GM12878 (cell line): ENCODE measurements around the gene SECTM1. TPM values are rescaled to one million over a fixed set of nuclear protein-coding genes. Genes with fewer than 3 reads are reported as not detected.

Experiments used
- ATAC-seq: fragments of 200-7000 bp; cut with Tn5 transposase; 3 replicates; pipeline ENCODE4 v1.9.1; 2020; ENCODE audit warnings: mild to moderate bottlenecking, moderate library complexity
- BruUV-seq: library from RNA; stranded (reverse); fragments of 400-500 nt; replicated peaks from 2 replicates; lab custom pipeline; 2021; lab: Mats Ljungman, UMichigan
- CTCF ChIA-PET: fragments of 300-600 bp; sonication (Branson Sonifier 250); formaldehyde crosslinking; extraction: SDS; loops from one replicate; lab custom pipeline; 2021; ENCODE audit warnings: inconsistent platforms; lab: Yijun Ruan, JAX
- POLR2A ChIA-PET: fragments of 350-600 bp; formaldehyde crosslinking; extraction: SDS; loops from one replicate; lab custom pipeline; 2021; ENCODE audit warnings: inconsistent platforms; lab: Charles Lee
- RAD21 ChIA-PET: fragments of 300-600 bp; sonication (Branson Sonifier 250); formaldehyde crosslinking; loops from one replicate; lab custom pipeline; 2023; ENCODE audit warnings: antibody characterized with exemption; ENCODE audit not compliant: unreplicated experiment; lab: Charles Lee
- SMC1A ChIA-PET: fragments of 300-600 bp; sonication (Branson Sonifier 250); formaldehyde crosslinking; loops from one replicate; lab custom pipeline; 2023; ENCODE audit not compliant: unreplicated experiment, uncharacterized antibody; lab: Charles Lee
- DNase-seq: peaks from one replicate; pipeline ENCODE4 v3.0.0-alpha.2; 2011; ENCODE audit warnings: low read depth, low spot score
- FAIRE-seq: peaks from 3 replicates; lab custom pipeline; 2011; peaks lifted over from hg19 to GRCh38; lab: Jason Lieb, UNC
- H2AFZ ChIP-seq: 2 replicates; pipeline ENCODE4 v1.6.0; 2011; ENCODE audit warnings: low read depth, low read length, control low read depth; ENCODE audit not compliant: control insufficient read depth
- H3K27ac ChIP-seq: 2 replicates; pipeline ENCODE4 v1.5.1; 2011; ENCODE audit warnings: control low read depth; ENCODE audit not compliant: control insufficient read depth, insufficient read depth
- H3K27me3 ChIP-seq, 2 experiments: replicated peaks in 1 of 2; 2 replicates each; pipeline versions ENCODE4 v1.6.0 to v1.6.1; 2011; ENCODE audit warnings: low read length in 1 of 2; ENCODE audit not compliant: control insufficient read depth in 2 of 2, insufficient read depth in 2 of 2
- H3K36me3 ChIP-seq, 2 experiments: 2 replicates each; pipeline ENCODE4 v1.5.1; 2011; ENCODE audit warnings: low read length in 1 of 2; ENCODE audit not compliant: control insufficient read depth in 2 of 2, insufficient read depth in 2 of 2
- H3K4me1 ChIP-seq: 2 replicates; pipeline ENCODE4 v1.6.1; 2011; ENCODE audit warnings: mild to moderate bottlenecking, low read length, moderate library complexity, mixed read lengths; ENCODE audit not compliant: control insufficient read depth, insufficient read depth
- H3K4me2 ChIP-seq: 2 replicates; pipeline ENCODE4 v1.6.0; 2011; ENCODE audit warnings: control low read depth; ENCODE audit not compliant: control insufficient read depth, insufficient read depth
- H3K4me3 ChIP-seq: fragments of 200-600 bp; sonication (generic); 2 replicates; pipeline ENCODE4 v1.5.1; 2016
- H3K79me2 ChIP-seq: 2 replicates; pipeline ENCODE4 v1.6.0; 2011; ENCODE audit warnings: low read length; ENCODE audit not compliant: control insufficient read depth, insufficient read depth
- H3K9ac ChIP-seq: 2 replicates; pipeline ENCODE4 v1.8.0; 2011; ENCODE audit warnings: low read length, control low read depth, mixed read lengths; ENCODE audit not compliant: control insufficient read depth, insufficient read depth
- H3K9me3 ChIP-seq: replicated peaks from 3 replicates; pipeline ENCODE4 v1.5.1; 2011; ENCODE audit warnings: mild to moderate bottlenecking, low read length; ENCODE audit not compliant: control insufficient read depth, insufficient read depth
- H4K20me1 ChIP-seq: 2 replicates; pipeline ENCODE4 v1.6.0; 2011; ENCODE audit not compliant: control insufficient read depth, insufficient read depth
- CREM ChIP-seq: IDR thresholded peaks from 2 replicates; pipeline ENCODE4 v1.6.1; 2014; ENCODE audit warnings: antibody characterized with exemption, low read depth
- CUX1 ChIP-seq: IDR thresholded peaks from 2 replicates; pipeline ENCODE4 v1.6.1; 2012; ENCODE audit warnings: improper control_type of control experiment, low read depth, low read length; ENCODE audit not compliant: insufficient replicate concordance
- EP300 ChIP-seq, 2 experiments: fragments of 150-350 bp in 1 of 2; IDR thresholded peaks; 2 replicates each; pipeline ENCODE4 v1.6.1; 2011 to 2012; ENCODE audit warnings: low read depth in 2 of 2, low read length in 2 of 2, borderline replicate concordance in 1 of 2, improper control_type of control experiment in 1 of 2, inconsistent platforms in 1 of 2; ENCODE audit not compliant: control insufficient read depth in 1 of 2
- HDGF ChIP-seq: fragments of 450-650 bp; IDR thresholded peaks from 2 replicates; pipeline ENCODE4 v1.6.1; 2016; ENCODE audit warnings: antibody characterized with exemption
- KDM1A ChIP-seq: fragments of 200-600 bp; sonication (generic); IDR thresholded peaks from 2 replicates; pipeline ENCODE4 v1.6.1; 2016; ENCODE audit warnings: borderline replicate concordance
- NR2F1 ChIP-seq: fragments of 450-650 bp; conservative IDR thresholded peaks from 2 replicates; pipeline ENCODE4 v1.6.1; 2017; ENCODE audit warnings: mild to moderate bottlenecking
- PAX5 ChIP-seq: IDR thresholded peaks from 2 replicates; pipeline ENCODE4 v1.6.1; 2011; ENCODE audit warnings: low read depth, low read length, borderline replicate concordance
- PBX3 ChIP-seq: IDR thresholded peaks from 2 replicates; pipeline ENCODE4 v1.6.1; 2011; ENCODE audit warnings: mild to moderate bottlenecking, low read depth, low read length, moderate library complexity; ENCODE audit not compliant: insufficient replicate concordance
- POLR2A ChIP-seq: IDR thresholded peaks from 2 replicates; pipeline ENCODE4 v1.6.1; 2011; ENCODE audit warnings: low read depth, mild to moderate bottlenecking, low read length
- POU2F2 ChIP-seq: IDR thresholded peaks from 3 replicates; pipeline ENCODE4 v1.6.1; 2011; ENCODE audit warnings: low read depth, mild to moderate bottlenecking, low read length, borderline replicate concordance
- RUNX3 ChIP-seq: IDR thresholded peaks from 2 replicates; pipeline ENCODE4 v1.6.1; 2012; ENCODE audit warnings: low read length, inconsistent platforms
- SIX5 ChIP-seq: IDR thresholded peaks from 2 replicates; pipeline ENCODE4 v1.6.1; 2011; ENCODE audit warnings: mild to moderate bottlenecking, low read depth, low read length, moderate library complexity; ENCODE audit not compliant: severe bottlenecking
- SMAD1 ChIP-seq: fragments of 450-650 bp; IDR thresholded peaks from 2 replicates; pipeline ENCODE4 v1.6.1; 2018; ENCODE audit warnings: mild to moderate bottlenecking, low read depth; ENCODE audit not compliant: partially characterized antibody
- TCF7 ChIP-seq: IDR thresholded peaks from 2 replicates; pipeline ENCODE4 v1.6.1; 2014; ENCODE audit warnings: antibody characterized with exemption, borderline replicate concordance
- YY1 ChIP-seq: IDR thresholded peaks from 2 replicates; pipeline ENCODE4 v1.6.1; 2011; ENCODE audit warnings: low read depth, mild to moderate bottlenecking, low read length
- WGBS: methylation state at CpG from one replicate; pipeline ENCODE4 v1.1.6; 2016; ENCODE audit warnings: low lambda C conversion rate; ENCODE audit not compliant: insufficient replicate concordance, insufficient coverage; ENCODE audit errors: missing lambda C conversion rate; 5-methylcytosine and 5-hydroxymethylcytosine counted together
- in situ Hi-C: fragments of 300-500 bp; cut with MboI; formaldehyde crosslinking; loops from 9 replicates; pipeline ENCODE4 v1.14.3; 2018; ENCODE audit warnings: mixed read lengths
- intact Hi-C: fragments of 100-400 bp; cut with micrococcal nuclease; formaldehyde crosslinking; loops from one replicate; pipeline ENCODE4 v1.14.2; 2022; ENCODE audit not compliant: unreplicated experiment
- polyA plus RNA-seq, 11 experiments: library from polyadenylated mRNA; depleted of rRNA in 4 of 11; unstranded in 6 of 11; stranded (reverse) in 5 of 11; fragments of >200 nt; fragmentation: Nextera tagmentation in 4 of 11; fragmentation: Illumina TruSeq in 1 of 11; extraction: Ambion mirVana in 4 of 11; extraction: Trizol in 1 of 11; gene quantifications; 1 replicate in 1 of 11; 2 replicates in 10 of 11; pipeline versions ENCODE4 v1.2.1 to v1.2.3, GENCODE V29; 2011 to 2016; ENCODE audit warnings: inconsistent platforms in 2 of 11, missing spikeins in 2 of 11, low read depth in 1 of 11
- total RNA-seq, 4 experiments: library from RNA; depleted of rRNA in 3 of 4; stranded (reverse); fragments of >200 nt in 3 of 4; fragmentation: Illumina TruSeq in 1 of 4; extraction: Trizol in 1 of 4; gene quantifications; 2 replicates each; pipeline versions ENCODE4 v1.2.1 to v1.2.3, GENCODE V29; 2013 to 2021
- TF ChIP-seq, protein P1 (sequence below): IDR thresholded peaks from 2 replicates; pipeline ENCODE4 v1.6.1; 2011; ENCODE audit warnings: low read depth, low read length, improper control_type of control experiment, borderline replicate concordance

The SECTM1 gene
- total and polyA plus RNA-seq, 10 of the 15 experiments (the other 5 are each of a cell fraction or from before 2014, with no cell fraction given), result 0.10 to 0.13 (median 0.12) TPM; not detected in 7

- TF ChIP-seq PBX3 (no peak), EP300 (IDR thresholded peaks at IDR 0.05; ENCODE audit: borderline replicate concordance in 1 of 2, control insufficient read depth in 1 of 2, low read depth in 2 of 2, low read length in 2 of 2) (no peak), PAX5 (no peak), KDM1A (no peak)
Measured at GRCh38 chr17:82280537-82280936, 53.0 kb downstream of the SECTM1 start (continued).

GRCh38 chr17:82278786-82279391 lies 54.7 kb downstream of the SECTM1 start:
- H3K4me3 ChIP-seq, result no peak overlapping the region
- ATAC-seq (no peak), DNase-seq (no peak), FAIRE-seq (no peak)
- CTCF ChIA-PET, result interaction anchor here (0.6 to 1.0 kb wide), 2 partner anchors 8 to 138 kb away, joined by 3 to 4 read pairs; no protein-coding TSS in a partner anchor
- H2AFZ ChIP-seq, result no peak overlapping the region
- intact Hi-C loops, result no loop called here
- H4K20me1 ChIP-seq, result no peaks in the 10 kb centered on the region
- no peak for TF ChIP-seq SIX5
- TF ChIP-seq NR2F1, result no peak
- no peak for TF ChIP-seq CUX1
- TF ChIP-seq, protein P1, sequence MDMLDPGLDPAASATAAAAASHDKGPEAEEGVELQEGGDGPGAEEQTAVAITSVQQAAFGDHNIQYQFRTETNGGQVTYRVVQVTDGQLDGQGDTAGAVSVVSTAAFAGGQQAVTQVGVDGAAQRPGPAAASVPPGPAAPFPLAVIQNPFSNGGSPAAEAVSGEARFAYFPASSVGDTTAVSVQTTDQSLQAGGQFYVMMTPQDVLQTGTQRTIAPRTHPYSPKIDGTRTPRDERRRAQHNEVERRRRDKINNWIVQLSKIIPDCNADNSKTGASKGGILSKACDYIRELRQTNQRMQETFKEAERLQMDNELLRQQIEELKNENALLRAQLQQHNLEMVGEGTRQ, result no peak
- no peak for TF ChIP-seq CREM
- TF ChIP-seq HDGF, result no peak
- TF ChIP-seq SMAD1, result no peak
- TF ChIP-seq POLR2A, result no peak
- TF ChIP-seq RUNX3, result no peak
- TF ChIP-seq TCF7, result no peak
- no peak for TF ChIP-seq YY1
- TF ChIP-seq POU2F2, result no peak
- TF ChIP-seq, all 136 proteins: peak for 0
- POLR2A ChIA-PET, result no interaction called here
- no peaks in the 10 kb centered on the region for H3K27me3 ChIP-seq
- in situ Hi-C loops, result no loop called here
- H3K27ac ChIP-seq, result no peak overlapping the region
- no peaks in the 10 kb centered on the region for H3K36me3 ChIP-seq
- no TSS peak for BruUV-seq
- WGBS, result 57% methylated on average over 16 of the region's 16 CpGs
- no peak overlapping the region for H3K9ac ChIP-seq
- H3K9me3 ChIP-seq, result no peaks in the 10 kb centered on the region
- H3K4me1 ChIP-seq, result no peaks in the 10 kb centered on the region; the same call in 1 of the 2 replicates
- RAD21 ChIA-PET, result interaction anchor here (1.0 kb wide), 1 partner anchor 37 kb away, joined by 3 read pairs; no protein-coding TSS in a partner anchor
- no peak overlapping the region for H3K4me2 ChIP-seq
- SMC1A ChIA-PET, result no interaction called here
- no peaks in the 10 kb centered on the region for H3K79me2 ChIP-seq
